Measurements from ENCODE around the gene GALT. TPM values are rescaled to one million over a fixed set of nuclear protein-coding genes. Genes with fewer than 3 reads are reported as not detected.

Gene GALT
- total and polyA plus RNA-seq, 2 experiments from 2014 or later, result 31.5 to 35.1 TPM

- no peak overlapping the region for H2AFZ ChIP-seq
- peaks cover 2% of the 10 kb centered on the region for H3K27me3 Mint-ChIP-seq (ENCODE audit: insufficient read depth, low read depth, poor library complexity)
- H3K79me2 ChIP-seq (replicated peaks; ENCODE audit: insufficient read depth), result no peaks in the 10 kb centered on the region
- no peak for TF ChIP-seq NANOG (IDR thresholded peaks at IDR 0.05; ENCODE audit: borderline replicate concordance)
- TF ChIP-seq EZH2 (IDR thresholded peaks at IDR 0.05; ENCODE audit: low read depth, unreplicated experiment), result no peak
- TF ChIP-seq CTCF (conservative IDR thresholded peaks at IDR 0.05; ENCODE audit: low read depth in 2 of 2), result no peak
- no peak for TF ChIP-seq ZNF331 (CRISPR knock-in tag; IDR thresholded peaks at IDR 0.05; ENCODE audit: low read depth)
- TF ChIP-seq ZNF114 (CRISPR knock-in tag; IDR thresholded peaks at IDR 0.05), result no peak
- TF ChIP-seq POLR2AphosphoS5 (IDR thresholded peaks at IDR 0.05; ENCODE audit: low read depth), result no peak
- no peak for TF ChIP-seq REST (IDR thresholded peaks at IDR 0.05; ENCODE audit: unreplicated experiment)
- no peak for TF ChIP-seq EZH2phosphoT487 (IDR thresholded peaks at IDR 0.05; ENCODE audit: unreplicated experiment)
- no peak for TF ChIP-seq ETS1 (IDR thresholded peaks at IDR 0.05)
- H3K4me1 Mint-ChIP-seq, result peaks cover 4% of the 10 kb centered on the region; the same call in 2 of the 3 replicates
- no peak overlapping the region for H3K4me3 Mint-ChIP-seq
- H3K4me1 ChIP-seq (ENCODE audit: insufficient read depth), result no peaks in the 10 kb centered on the region
- no peak overlapping the region for H3K27ac ChIP-seq (ENCODE audit: low read depth)
- DNase-seq (ENCODE audit: low spot score) (no peak), ATAC-seq (no peak)
- H3K9me2 ChIP-seq (ENCODE audit: insufficient read depth), result no peaks in the 10 kb centered on the region
- H3F3A ChIP-seq (replicated peaks; ENCODE audit: low read depth), result no peaks in the 10 kb centered on the region
- H3K27ac Mint-ChIP-seq, result no peak overlapping the region
- H3K36me3 ChIP-seq (ENCODE audit: insufficient read depth), result no peaks in the 10 kb centered on the region
- no peaks in the 10 kb centered on the region for H3K9me3 Mint-ChIP-seq
- H3K36me3 Mint-ChIP-seq (ENCODE audit: low read depth), result no peaks in the 10 kb centered on the region
- 0 out of 2 replicates have a peak, but pooled peaks cover 3% of the 10 kb centered on the region for H3K27me3 ChIP-seq (ENCODE audit: insufficient read depth)
- no peak overlapping the region for H3K4me3 ChIP-seq
- H3K4me2 ChIP-seq, result no peak overlapping the region
- H4K20me1 ChIP-seq (replicated peaks; ENCODE audit: insufficient read depth), result no peaks in the 10 kb centered on the region
Observed at GRCh38 chr9:34693560-34693959, 47.1 kb downstream of the GALT start.

GRCh38 chr9:34694811-34695210 is 48.3 kb downstream of the GALT start:
- Histone ChIP-seq H3K79me2 (replicated peaks; ENCODE audit: insufficient read depth) (no peaks in the 10 kb centered on the region), H3K27ac (ENCODE audit: low read depth) (no peak overlapping the region), H3K9me2 (ENCODE audit: insufficient read depth) (no peaks in the 10 kb centered on the region), H4K20me1 (replicated peaks; ENCODE audit: insufficient read depth) (no peaks in the 10 kb centered on the region), H3K4me3 (no peak overlapping the region), H3K4me2 (no peak overlapping the region), H3K4me1 (ENCODE audit: insufficient read depth) (no peaks in the 10 kb centered on the region), H2AFZ (no peak overlapping the region), H3K36me3 (ENCODE audit: insufficient read depth) (no peaks in the 10 kb centered on the region), H3K27me3 (ENCODE audit: insufficient read depth) (peaks cover 16% of the 10 kb centered on the region), H3F3A (replicated peaks; ENCODE audit: low read depth) (no peaks in the 10 kb centered on the region)
- ATAC-seq (no peak), DNase-seq (ENCODE audit: low spot score) (no peak)
- Mint-ChIP-seq H3K27ac (no peak overlapping the region), H3K4me1 (peaks cover 4% of the 10 kb centered on the region; the same call in 2 of the 3 replicates), H3K36me3 (ENCODE audit: low read depth) (no peaks in the 10 kb centered on the region), H3K4me3 (no peak overlapping the region), H3K27me3 (ENCODE audit: insufficient read depth, low read depth, poor library complexity) (peaks cover 4% of the 10 kb centered on the region), H3K9me3 (no peaks in the 10 kb centered on the region)
- TF ChIP-seq ZNF114 (CRISPR knock-in tag; IDR thresholded peaks at IDR 0.05), result no peak
- no peak for TF ChIP-seq ZNF462 (CRISPR knock-in tag; IDR thresholded peaks at IDR 0.05)
- no peak for TF ChIP-seq EZH2 (IDR thresholded peaks at IDR 0.05; ENCODE audit: low read depth, unreplicated experiment)
